ENCODE measurements around the gene DHRSX.

DHRSX gene

DNA sequence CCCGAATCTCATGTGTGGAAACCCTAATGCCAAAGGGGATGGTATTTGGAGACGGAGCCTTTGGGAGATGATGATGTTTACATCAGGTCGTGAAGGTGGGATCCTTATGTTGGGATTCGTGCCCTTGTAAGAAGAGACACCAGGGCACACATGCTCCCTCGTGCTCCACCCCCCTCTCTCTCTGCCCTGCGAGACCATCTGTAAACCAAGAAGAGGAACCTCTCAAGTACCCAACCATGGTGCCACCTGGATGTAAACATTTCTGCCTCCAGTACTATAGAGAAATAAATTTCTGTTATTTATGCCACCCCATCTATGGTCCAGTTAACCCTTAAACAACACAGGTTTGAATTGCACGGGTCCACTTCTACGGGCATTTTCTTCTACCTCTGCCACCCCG lies 179.4 kb downstream of the DHRSX start:
- in situ Hi-C loops (cut with HindIII; ENCODE audit: low sequenced_read_pairs) = no loop called here
- TF ChIP-seq, protein P1, sequence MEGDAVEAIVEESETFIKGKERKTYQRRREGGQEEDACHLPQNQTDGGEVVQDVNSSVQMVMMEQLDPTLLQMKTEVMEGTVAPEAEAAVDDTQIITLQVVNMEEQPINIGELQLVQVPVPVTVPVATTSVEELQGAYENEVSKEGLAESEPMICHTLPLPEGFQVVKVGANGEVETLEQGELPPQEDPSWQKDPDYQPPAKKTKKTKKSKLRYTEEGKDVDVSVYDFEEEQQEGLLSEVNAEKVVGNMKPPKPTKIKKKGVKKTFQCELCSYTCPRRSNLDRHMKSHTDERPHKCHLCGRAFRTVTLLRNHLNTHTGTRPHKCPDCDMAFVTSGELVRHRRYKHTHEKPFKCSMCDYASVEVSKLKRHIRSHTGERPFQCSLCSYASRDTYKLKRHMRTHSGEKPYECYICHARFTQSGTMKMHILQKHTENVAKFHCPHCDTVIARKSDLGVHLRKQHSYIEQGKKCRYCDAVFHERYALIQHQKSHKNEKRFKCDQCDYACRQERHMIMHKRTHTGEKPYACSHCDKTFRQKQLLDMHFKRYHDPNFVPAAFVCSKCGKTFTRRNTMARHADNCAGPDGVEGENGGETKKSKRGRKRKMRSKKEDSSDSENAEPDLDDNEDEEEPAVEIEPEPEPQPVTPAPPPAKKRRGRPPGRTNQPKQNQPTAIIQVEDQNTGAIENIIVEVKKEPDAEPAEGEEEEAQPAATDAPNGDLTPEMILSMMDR (IDR thresholded peaks at IDR 0.05; ENCODE audit: low read depth, low read length, missing control alignments) = no peak
- no peak overlapping the region for H3K4me3 ChIP-seq (ENCODE audit: low read depth, low read length)
- no peak for DNase-seq (ENCODE audit: low read depth)

DNA sequence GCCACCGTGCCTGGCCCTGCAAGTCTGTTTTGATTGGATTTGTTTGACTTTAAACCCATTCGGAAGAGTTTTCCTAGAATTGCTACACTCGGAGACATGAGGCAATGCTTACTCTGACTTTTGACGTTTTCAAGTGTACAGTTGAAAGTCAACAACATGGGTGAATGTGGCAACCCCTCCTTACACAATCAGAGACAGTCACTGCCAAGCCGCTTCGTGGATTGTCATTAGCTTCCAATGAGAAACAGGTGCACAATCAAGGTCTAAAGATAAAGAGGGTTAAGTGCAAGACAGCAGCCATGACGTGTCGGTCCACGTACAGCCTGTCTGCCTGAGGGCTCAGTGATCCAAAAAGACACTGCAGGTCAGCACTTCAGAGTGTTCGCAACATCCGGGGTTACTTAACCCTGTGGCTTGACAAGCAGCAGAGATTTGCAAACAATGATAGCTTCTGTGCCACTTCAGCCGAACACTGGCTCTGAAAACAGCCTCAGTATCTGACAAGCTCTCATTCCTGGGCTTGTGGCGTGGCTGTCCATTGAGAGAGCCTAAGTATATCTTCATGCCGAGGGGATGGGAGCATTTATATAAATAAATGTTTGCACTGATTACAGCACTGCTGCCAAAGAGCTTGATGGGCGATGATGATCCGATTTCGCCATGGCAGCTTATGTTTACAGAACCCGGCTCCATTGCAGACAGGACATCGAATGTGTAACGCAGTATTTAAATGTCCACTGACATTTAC lies 180.0 kb downstream of the DHRSX start:
- in situ Hi-C loops (cut with HindIII; ENCODE audit: low sequenced_read_pairs) = no loop called here
- no peak overlapping the region for H3K4me3 ChIP-seq (ENCODE audit: low read depth, low read length)
- TF ChIP-seq, protein P1 (IDR thresholded peaks at IDR 0.05; ENCODE audit: low read depth, low read length, missing control alignments) = no peak
- DNase-seq (ENCODE audit: low read depth) = no peak

DNA sequence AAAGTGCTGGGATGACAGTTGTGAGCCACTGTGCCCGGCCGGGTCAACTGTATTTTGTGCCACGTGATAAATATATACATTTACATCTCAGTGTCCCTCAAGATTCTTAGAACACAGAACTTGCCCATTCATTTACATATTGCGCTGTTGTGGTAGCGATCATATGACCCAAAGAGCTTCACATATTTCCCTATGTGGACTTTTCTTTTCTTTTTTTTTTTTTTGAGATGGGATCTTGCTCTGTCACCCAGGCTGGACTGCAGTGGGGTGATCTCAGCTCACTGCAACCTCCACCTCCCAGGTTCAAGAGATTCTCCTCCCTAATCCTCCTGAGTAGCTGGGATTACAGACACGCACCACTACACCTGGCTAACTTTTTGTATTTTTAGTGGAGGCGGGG lies 180.7 kb downstream of the DHRSX start:
- TF ChIP-seq, protein P1 (IDR thresholded peaks at IDR 0.05; ENCODE audit: low read depth, low read length, missing control alignments) = no peak
- in situ Hi-C loops (cut with HindIII; ENCODE audit: low sequenced_read_pairs) = no loop called here
- no peak overlapping the region for H3K4me3 ChIP-seq (ENCODE audit: low read depth, low read length)
- no peak for DNase-seq (ENCODE audit: low read depth)

DNA sequence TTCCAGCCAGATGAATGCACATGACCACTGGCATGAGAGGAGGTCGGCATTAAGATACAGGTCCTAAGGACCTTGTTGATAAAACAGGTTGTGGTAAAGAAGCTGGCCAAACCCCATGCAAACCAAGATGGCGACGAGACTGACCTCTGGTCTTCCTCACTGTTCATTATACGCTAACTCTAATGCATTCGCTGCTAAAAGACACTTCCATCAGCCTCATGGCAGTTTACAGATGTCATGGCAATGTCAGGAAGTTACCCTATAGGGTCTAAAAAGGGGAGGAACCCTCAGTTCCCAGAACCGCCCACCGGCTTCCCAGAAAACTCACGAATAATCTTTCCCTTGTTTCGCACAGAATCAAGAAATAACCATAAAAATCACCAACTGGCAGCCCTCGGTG lies 182.4 kb downstream of the DHRSX start:
- H3K4me3 ChIP-seq (ENCODE audit: low read depth, low read length) = no peak overlapping the region
- no peak for DNase-seq (ENCODE audit: low read depth)
- in situ Hi-C loops (cut with HindIII; ENCODE audit: low sequenced_read_pairs) = no loop called here
- TF ChIP-seq, protein P1 (IDR thresholded peaks at IDR 0.05; ENCODE audit: low read depth, low read length, missing control alignments) = no peak

DNA sequence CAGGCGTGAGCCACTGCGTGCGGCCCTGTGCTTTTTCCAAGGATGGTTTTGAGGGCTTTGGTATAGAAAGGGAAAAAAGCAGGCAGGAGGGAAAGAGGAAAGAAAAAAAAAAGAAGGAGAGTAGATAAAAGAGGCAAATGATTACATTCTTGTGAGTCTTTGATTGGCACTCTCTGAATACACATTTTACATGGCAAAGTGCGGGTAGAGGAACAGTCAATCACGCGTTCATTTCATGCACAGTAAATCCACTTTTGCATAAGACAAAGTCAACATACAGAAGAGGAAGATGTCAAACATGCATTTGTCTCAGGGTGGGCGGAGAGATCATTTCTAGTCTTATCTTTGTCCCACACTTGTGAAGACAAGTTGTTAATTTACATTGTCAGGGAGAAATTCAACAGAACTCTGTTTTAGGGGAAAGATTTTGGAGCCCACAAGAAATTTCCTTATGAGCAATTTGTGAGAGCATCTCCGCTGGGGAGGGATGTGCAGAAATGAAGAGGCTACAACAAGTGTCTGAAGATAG lies 183.2 kb downstream of the DHRSX start:
- DNase-seq (ENCODE audit: low read depth) = no peak
- in situ Hi-C loops (cut with HindIII; ENCODE audit: low sequenced_read_pairs) = no loop called here
- H3K4me3 ChIP-seq (ENCODE audit: low read depth, low read length) = no peak overlapping the region
- TF ChIP-seq, protein P1 (IDR thresholded peaks at IDR 0.05; ENCODE audit: low read depth, low read length, missing control alignments) = no peak

DNA sequence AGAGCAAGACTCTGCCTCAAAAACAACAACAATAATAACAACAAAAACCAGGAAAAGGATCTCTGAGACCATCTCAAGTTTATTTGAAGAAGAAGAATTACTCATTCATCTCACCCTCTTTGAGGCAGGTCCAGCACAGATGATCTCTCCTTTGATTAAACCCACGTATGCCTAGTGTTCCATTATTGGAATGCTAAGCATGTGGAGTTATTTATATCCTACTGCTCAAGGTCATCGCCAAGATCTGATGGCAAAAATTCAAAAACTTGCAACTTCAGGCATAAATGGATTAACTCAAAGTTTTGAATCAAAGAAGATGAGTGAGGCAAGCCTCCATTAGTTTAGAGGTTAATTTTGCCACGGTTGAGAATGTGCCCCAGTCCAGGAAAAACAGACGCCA lies 184.2 kb downstream of the DHRSX start:
- no peak for DNase-seq (ENCODE audit: low read depth)
- TF ChIP-seq, protein P1 (IDR thresholded peaks at IDR 0.05; ENCODE audit: low read depth, low read length, missing control alignments) = no peak
- in situ Hi-C loops (cut with HindIII; ENCODE audit: low sequenced_read_pairs) = no loop called here
- H3K4me3 ChIP-seq (ENCODE audit: low read depth, low read length) = no peak overlapping the region
